HG02759 (cell line): ENCODE data around the gene IFNGR1.

Experiments
- ATAC-seq: cut with Tn5 transposase; IDR thresholded peaks from one replicate; pipeline ENCODE4 v1.9.1; 2021; ENCODE audit warnings: mild to moderate bottlenecking, moderate library complexity; ENCODE audit not compliant: unreplicated experiment

Gene IFNGR1

GRCh38 chr6:137157601-137158000 is 61.6 kb downstream of the IFNGR1 start:
- ATAC-seq: no peak

GRCh38 chr6:137156650-137157049 is 62.5 kb downstream of the IFNGR1 start:
- no peak for ATAC-seq

DNA sequence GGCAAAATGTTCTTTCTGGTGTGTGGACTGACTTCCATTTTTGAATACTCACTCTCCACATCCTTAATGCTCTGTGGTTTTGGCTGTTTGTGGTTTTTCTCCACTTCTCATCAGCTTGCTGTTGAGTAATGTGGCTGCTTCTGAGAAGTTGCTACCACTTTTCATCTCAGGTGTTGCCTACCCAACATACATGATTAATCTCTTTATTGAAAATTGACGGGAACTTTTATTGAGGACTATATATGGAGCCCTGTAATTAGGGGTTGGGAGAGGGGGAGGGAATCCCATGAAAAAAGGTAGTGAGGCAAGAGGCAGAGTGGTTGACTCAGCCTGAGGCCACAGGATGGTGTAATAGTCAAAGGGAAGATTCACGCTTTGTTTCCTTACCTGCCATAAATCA is 63.4 kb downstream of the IFNGR1 start:
- ATAC-seq: peak; percentile 48

GRCh38 chr6:137150072-137150471 is 69.1 kb downstream of the IFNGR1 start:
- no peak for ATAC-seq

DNA sequence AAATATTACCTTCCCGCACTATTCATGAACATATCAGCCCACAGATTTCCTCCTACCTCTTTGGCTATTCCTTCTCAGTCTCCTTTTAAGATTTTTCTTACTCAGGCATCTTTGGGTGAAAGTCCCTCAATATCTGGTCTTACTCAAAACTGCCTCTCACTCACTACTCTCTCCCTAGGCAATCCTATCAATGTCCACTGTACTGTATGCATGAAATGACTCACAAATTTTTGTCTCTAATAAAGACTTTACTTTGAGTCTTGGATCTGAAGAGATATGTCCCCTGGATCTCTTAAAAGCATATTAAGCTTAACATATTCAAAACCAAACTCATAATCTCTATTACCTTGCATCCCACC is 70.2 kb downstream of the IFNGR1 start:
- ATAC-seq: no peak

DNA sequence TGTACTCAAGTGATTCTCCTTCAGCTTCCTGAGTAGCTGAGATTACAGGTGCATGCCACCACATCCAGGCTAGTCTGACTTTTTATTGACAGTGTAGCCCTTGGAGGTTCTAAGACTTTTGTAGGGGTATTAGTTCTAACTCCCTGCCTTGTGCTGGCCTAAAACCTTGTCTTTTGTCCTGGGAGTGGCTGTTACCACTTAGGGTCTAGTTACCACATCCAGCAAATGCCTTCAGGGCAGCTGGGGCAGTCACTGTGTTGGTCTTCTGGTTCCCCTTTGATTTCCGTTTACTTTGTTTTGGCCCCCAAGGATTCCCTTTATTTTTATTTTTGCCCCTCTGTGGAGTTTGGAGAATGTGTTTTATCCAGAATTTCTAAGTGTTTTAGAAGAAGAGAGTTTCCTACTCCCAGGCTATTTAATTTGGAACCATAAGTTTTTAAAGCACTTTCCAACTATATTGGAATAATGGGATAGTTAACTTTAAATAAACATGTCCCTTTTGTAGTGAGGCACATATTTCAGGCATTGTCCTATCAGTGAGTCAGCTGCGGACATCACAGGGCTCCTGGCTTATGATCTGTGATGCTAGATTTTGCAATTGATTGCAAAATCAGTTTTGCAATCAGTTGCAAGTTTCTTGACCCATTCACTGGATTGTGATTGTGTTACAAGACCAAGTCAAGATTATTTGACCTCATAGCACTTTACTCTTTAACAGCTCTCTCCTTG is 70.7 kb downstream of the IFNGR1 start:
- ATAC-seq: no peak
